Transverse colon (tissue), 4 donors: ENCODE results near the gene STMP1.

ENCODE experiments used
- POLR2A ChIP-seq: fragments of 450-650 bp; IDR thresholded peaks from one replicate; pipeline ENCODE4 v1.6.1; 2016; ENCODE audit warnings: antibody characterized with exemption, mild to moderate bottlenecking, moderate library complexity
- POLR2AphosphoS5 ChIP-seq, 3 donors: sonication (generic); formaldehyde crosslinking; IDR thresholded peaks; one replicate each; pipeline ENCODE4 v1.6.1; 2016; ENCODE audit warnings: antibody characterized with exemption in 3 of 3
- TF ChIP-seq, protein P1 (sequence below), 5 experiments: fragments of 200-600 bp in 3 of 5; fragments of 450-650 bp in 2 of 5; sonication (generic) in 3 of 5; IDR thresholded peaks; 1 replicate in 2 of 5; 2 replicates in 3 of 5; pipeline ENCODE4 v1.5.1; 2016 to 2017; ENCODE audit warnings: antibody characterized with exemption in 5 of 5, inconsistent platforms in 3 of 5, mild to moderate bottlenecking in 2 of 5, moderate library complexity in 1 of 5

DNA sequence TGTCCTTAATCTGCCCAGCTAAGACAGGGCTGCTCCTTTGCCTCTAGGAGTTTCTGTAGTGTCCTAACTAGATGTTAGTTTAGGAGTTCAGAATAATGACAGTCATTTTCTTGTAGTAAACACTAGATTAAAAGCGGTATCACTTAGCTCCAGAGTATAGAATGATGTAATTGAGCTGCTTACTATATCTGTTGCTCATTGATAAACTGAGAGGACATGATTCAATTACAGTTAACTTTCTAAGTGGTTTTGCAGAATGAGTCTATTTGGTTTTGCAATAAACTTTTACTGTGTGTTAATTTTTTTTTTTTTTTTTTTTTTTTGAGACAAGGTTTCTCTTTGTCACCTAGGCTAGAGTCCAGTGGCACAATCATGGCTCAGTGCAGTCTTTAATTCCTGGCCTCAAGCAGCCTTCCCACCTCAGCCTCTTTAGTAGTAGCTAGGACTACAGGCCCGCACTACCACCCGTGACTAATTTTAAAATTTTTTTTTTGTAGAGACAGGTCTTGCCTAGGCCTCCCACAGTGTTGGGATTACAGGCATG is 1.8 kb downstream of the STMP1 start:
- TF ChIP-seq, protein P1, sequence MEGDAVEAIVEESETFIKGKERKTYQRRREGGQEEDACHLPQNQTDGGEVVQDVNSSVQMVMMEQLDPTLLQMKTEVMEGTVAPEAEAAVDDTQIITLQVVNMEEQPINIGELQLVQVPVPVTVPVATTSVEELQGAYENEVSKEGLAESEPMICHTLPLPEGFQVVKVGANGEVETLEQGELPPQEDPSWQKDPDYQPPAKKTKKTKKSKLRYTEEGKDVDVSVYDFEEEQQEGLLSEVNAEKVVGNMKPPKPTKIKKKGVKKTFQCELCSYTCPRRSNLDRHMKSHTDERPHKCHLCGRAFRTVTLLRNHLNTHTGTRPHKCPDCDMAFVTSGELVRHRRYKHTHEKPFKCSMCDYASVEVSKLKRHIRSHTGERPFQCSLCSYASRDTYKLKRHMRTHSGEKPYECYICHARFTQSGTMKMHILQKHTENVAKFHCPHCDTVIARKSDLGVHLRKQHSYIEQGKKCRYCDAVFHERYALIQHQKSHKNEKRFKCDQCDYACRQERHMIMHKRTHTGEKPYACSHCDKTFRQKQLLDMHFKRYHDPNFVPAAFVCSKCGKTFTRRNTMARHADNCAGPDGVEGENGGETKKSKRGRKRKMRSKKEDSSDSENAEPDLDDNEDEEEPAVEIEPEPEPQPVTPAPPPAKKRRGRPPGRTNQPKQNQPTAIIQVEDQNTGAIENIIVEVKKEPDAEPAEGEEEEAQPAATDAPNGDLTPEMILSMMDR (IDR thresholded peaks at IDR 0.05): no peak
- TF ChIP-seq POLR2AphosphoS5 (IDR thresholded peaks at IDR 0.05): no peak
- no peak for TF ChIP-seq POLR2A
